ENCODE measurements around the gene RYR2. TPM values are rescaled to one million over a fixed set of nuclear protein-coding genes. Genes with fewer than 3 reads are reported as not detected.
"Not testable (repeated sequence)": the region's sequence is repeated elsewhere in the genome, so short reads cannot be mapped to it uniquely, and the experiment has no call there.

Gene RYR2
- total and polyA plus RNA-seq, 2 donors = 0.21 to 0.38 TPM

DNA sequence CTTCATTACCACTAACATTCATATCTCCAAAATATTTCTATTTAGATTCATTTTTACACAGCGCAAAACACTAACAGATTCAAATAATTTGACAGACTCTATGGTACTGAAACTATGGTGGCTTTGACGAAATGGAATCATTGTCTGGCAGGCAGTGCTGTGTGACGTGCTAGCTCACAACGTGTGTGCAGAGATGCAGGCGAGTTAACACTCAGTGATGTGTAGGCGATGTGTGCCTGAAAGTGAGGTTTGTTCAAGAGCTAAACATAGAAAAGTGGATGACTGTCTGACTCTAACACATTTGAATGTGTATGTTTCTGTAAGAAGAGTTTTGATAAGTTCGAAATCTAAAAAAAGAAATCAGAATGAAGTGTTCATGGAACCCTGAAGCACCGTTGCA lies 97.7 kb downstream of the RYR2 start:
- H3K27me3 ChIP-seq (ENCODE audit: control insufficient read depth in 2 of 2, insufficient read depth in 1 of 2, low read length in 1 of 2) = no peaks in the 10 kb centered on the region
- H3K4me1 ChIP-seq (ENCODE audit: control insufficient read depth in 2 of 2, insufficient read depth in 2 of 2, low read length in 2 of 2) = no peaks in the 10 kb centered on the region
- no peak overlapping the region for H3K27ac ChIP-seq (ENCODE audit: low read depth in 1 of 2, low read length in 1 of 2)
- WGBS = 93% methylated on average over 8 of the region's 8 CpGs
- H3K4me3 ChIP-seq (ENCODE audit: low read length in 2 of 2) = no peak overlapping the region
- no peaks in the 10 kb centered on the region for H3K9me3 ChIP-seq (ENCODE audit: control insufficient read depth in 2 of 2, insufficient read depth in 1 of 2, low read length in 1 of 2)
- no peak for DNase-seq (ENCODE audit: low read depth in 6 of 9, low spot score in 9 of 9)
- no peaks in the 10 kb centered on the region for H3K36me3 ChIP-seq (ENCODE audit: control insufficient read depth in 2 of 2, insufficient read depth in 2 of 2, low read length in 1 of 2)

DNA sequence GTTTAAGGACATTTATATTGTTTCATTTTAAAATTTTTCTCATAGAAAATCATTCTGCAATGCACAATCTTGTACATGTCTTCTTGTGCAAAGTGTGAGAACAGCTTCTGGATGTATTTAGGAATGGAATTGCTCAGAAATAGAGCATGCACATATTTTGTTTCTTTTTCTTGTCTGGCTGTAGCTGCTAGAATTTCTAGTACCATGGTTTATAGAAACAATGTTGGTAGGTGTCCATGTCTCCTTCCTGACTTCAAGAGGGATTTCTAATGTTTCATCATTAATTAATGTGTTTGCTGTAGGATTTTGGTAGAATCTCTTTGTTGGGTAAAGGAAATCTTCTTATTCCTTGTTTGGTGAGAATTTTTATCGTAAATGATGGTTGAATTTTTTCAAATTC lies 99.0 kb downstream of the RYR2 start:
- Histone ChIP-seq H3K4me1 (ENCODE audit: control insufficient read depth in 2 of 2, insufficient read depth in 2 of 2, low read length in 2 of 2) (no peaks in the 10 kb centered on the region), H3K4me3 (ENCODE audit: low read length in 2 of 2) (no peak overlapping the region), H3K36me3 (ENCODE audit: control insufficient read depth in 2 of 2, insufficient read depth in 2 of 2, low read length in 1 of 2) (no peaks in the 10 kb centered on the region), H3K27ac (ENCODE audit: low read depth in 1 of 2, low read length in 1 of 2) (no peak overlapping the region), H3K27me3 (ENCODE audit: control insufficient read depth in 2 of 2, insufficient read depth in 1 of 2, low read length in 1 of 2) (no peaks in the 10 kb centered on the region), H3K9me3 (ENCODE audit: control insufficient read depth in 2 of 2, insufficient read depth in 1 of 2, low read length in 1 of 2) (no peaks in the 10 kb centered on the region)
- no peak for DNase-seq (ENCODE audit: low read depth in 6 of 9, low spot score in 9 of 9)
- WGBS = 86% methylated on average over 1 of the region's 1 CpG

DNA sequence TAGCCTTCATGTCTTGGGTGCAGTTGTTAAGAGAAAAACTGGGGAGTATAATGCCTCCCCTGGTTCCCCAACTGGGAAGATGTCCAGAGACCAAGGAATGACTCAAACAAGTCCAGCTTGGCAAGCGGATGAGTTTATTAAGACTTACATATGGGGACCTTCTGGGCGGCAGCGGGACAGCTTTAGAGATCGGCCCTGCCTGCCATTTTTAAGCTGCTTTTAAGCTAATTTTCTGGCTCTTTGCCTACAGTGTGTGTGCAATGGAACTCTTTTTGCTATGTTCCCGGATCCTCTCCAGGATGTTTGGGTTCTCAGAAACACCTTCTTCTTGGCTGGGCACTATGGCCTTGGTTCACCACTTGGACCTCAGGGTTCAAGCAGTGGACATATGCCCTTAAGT lies 99.5 kb downstream of the RYR2 start:
- 97% methylated on average over 5 of the region's 5 CpGs for WGBS
- no peak overlapping the region for H3K27ac ChIP-seq (ENCODE audit: low read depth in 1 of 2, low read length in 1 of 2)
- DNase-seq (ENCODE audit: low read depth in 6 of 9, low spot score in 9 of 9) = no peak

DNA sequence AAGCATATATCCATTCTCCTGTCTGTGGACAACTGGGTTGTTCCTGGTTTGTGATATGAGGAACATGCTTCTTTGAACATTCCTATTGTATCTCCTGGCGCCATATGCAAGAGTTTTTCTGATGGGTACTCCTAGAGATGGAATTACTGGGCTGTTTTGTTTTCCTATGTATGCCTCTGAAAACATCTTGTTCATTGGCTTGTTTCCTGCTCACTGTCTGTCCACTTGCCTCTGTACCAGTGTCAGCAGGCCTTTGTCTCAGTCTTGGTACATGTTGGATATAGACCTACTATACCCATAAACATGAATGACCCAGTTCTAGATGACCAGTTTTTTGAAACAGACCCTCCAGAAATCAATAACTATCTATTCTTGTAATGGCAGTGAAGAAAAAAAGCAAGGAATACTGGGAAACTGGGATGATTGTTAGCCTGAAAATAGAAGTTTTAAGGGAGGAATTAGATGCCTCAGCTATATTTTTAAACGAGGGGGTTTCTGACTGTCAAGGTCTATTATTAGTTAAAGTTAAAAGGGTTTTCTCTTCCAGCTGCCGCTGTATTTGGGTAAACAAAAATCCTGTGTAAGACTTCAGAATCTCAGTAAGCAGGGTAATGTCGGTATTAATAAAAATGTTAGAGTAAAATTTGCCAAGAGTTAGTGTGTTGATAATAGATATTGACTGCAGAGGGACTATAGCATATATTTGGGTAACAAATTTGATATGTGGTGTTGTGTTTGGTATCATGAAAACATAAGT lies 103.6 kb downstream of the RYR2 start:
- H3K27me3 ChIP-seq (ENCODE audit: control insufficient read depth in 2 of 2, insufficient read depth in 1 of 2, low read length in 1 of 2) = no peaks in the 10 kb centered on the region
- no peaks in the 10 kb centered on the region for H3K9me3 ChIP-seq (ENCODE audit: control insufficient read depth in 2 of 2, insufficient read depth in 1 of 2, low read length in 1 of 2)
- no peaks in the 10 kb centered on the region for H3K36me3 ChIP-seq (ENCODE audit: control insufficient read depth in 2 of 2, insufficient read depth in 2 of 2, low read length in 1 of 2)
- DNase-seq (ENCODE audit: low read depth in 6 of 9, low spot score in 9 of 9) = no peak
- H3K4me3 ChIP-seq (ENCODE audit: low read length in 2 of 2) = no peak overlapping the region
- 88% methylated on average over 4 of the region's 4 CpGs for WGBS
- no peak overlapping the region for H3K27ac ChIP-seq (ENCODE audit: low read depth in 1 of 2, low read length in 1 of 2)
- H3K4me1 ChIP-seq (ENCODE audit: control insufficient read depth in 2 of 2, insufficient read depth in 2 of 2, low read length in 2 of 2) = no peaks in the 10 kb centered on the region

More for the DNA sequence above, 99.5 kb downstream of the RYR2 start:
- Histone ChIP-seq H3K4me3 (ENCODE audit: low read length in 2 of 2) (no peak overlapping the region), H3K4me1 (ENCODE audit: control insufficient read depth in 2 of 2, insufficient read depth in 2 of 2, low read length in 2 of 2) (no peaks in the 10 kb centered on the region), H3K36me3 (ENCODE audit: control insufficient read depth in 2 of 2, insufficient read depth in 2 of 2, low read length in 1 of 2) (no peaks in the 10 kb centered on the region), H3K9me3 (ENCODE audit: control insufficient read depth in 2 of 2, insufficient read depth in 1 of 2, low read length in 1 of 2) (no peaks in the 10 kb centered on the region), H3K27me3 (ENCODE audit: control insufficient read depth in 2 of 2, insufficient read depth in 1 of 2, low read length in 1 of 2) (no peaks in the 10 kb centered on the region)

DNA sequence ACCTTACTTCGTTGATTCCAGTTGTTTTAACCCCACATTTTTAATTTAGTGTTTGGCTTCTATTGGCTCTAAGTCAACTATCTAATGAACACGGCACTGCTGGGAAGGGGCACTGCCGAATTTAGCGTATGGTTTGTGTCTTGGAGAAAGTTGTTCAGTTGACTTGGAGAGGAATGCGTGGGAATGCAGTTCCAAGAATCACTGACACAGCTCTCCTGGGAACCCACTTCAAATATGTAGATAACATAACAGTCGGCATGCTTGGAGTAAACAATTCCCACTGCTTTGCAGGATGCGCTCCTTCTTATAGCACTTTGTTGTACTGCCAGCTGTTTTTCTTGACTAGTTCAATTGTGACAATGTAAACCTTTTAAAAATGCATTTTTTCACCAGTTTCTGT lies 104.3 kb downstream of the RYR2 start:
- Histone ChIP-seq H3K9me3 (ENCODE audit: control insufficient read depth in 2 of 2, insufficient read depth in 1 of 2, low read length in 1 of 2) (no peaks in the 10 kb centered on the region), H3K4me3 (ENCODE audit: low read length in 2 of 2) (no peak overlapping the region), H3K27ac (ENCODE audit: low read depth in 1 of 2, low read length in 1 of 2) (no peak overlapping the region), H3K4me1 (ENCODE audit: control insufficient read depth in 2 of 2, insufficient read depth in 2 of 2, low read length in 2 of 2) (no peaks in the 10 kb centered on the region), H3K36me3 (ENCODE audit: control insufficient read depth in 2 of 2, insufficient read depth in 2 of 2, low read length in 1 of 2) (no peaks in the 10 kb centered on the region), H3K27me3 (ENCODE audit: control insufficient read depth in 2 of 2, insufficient read depth in 1 of 2, low read length in 1 of 2) (no peaks in the 10 kb centered on the region)
- 72% methylated on average over 7 of the region's 7 CpGs for WGBS
- no peak for DNase-seq (ENCODE audit: low read depth in 6 of 9, low spot score in 9 of 9)

DNA sequence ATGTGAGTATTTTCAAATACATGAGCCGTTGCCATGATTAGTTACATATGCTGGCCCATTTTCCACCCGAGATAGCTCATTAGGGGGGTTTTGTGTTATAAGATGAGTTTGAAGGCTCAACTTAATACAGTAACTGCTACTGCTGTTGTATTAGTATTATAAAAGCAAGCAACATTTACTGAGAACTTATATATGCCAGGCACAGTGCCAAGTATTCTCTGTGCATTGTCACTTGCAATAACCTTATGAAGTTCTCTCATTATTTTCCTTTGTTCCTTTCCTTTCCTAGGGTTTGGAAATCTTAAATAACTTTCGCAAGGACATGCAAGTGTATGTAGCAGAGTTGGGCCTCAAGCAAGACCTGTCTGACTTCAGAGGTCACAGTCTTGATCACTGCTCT lies 107.9 kb downstream of the RYR2 start:
- no peaks in the 10 kb centered on the region for H3K4me1 ChIP-seq (ENCODE audit: control insufficient read depth in 2 of 2, insufficient read depth in 2 of 2, low read length in 2 of 2)

DNA sequence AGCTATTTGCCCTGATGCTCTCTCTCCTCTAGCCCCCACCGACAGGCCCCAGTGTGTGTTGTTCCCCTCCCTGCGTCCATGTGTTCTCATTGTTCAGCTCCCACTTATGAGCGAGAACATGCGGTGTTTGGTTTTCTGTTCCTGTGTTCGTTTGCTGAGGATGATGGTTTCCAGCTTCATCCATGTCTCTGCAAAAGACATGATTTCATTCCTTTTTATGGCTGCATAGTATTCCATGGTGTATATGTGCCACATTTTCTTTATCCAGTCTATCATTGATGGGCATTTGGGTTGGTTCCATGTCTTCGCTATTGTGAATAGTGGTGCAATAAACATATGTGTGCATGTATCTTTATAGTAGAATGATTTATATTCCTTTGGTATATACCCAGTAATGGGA lies 110.0 kb downstream of the RYR2 start:
- not testable (repeated sequence) for H3K9me3 ChIP-seq (ENCODE audit: control insufficient read depth in 2 of 2, insufficient read depth in 1 of 2, low read length in 1 of 2); H3K36me3 ChIP-seq (ENCODE audit: control insufficient read depth in 2 of 2, insufficient read depth in 2 of 2, low read length in 1 of 2); H3K4me1 ChIP-seq (ENCODE audit: control insufficient read depth in 2 of 2, insufficient read depth in 2 of 2, low read length in 2 of 2); H3K27ac ChIP-seq (ENCODE audit: low read depth in 1 of 2, low read length in 1 of 2); H3K4me3 ChIP-seq (ENCODE audit: low read length in 2 of 2); H3K27me3 ChIP-seq (ENCODE audit: control insufficient read depth in 2 of 2, insufficient read depth in 1 of 2, low read length in 1 of 2); DNase-seq (ENCODE audit: low read depth in 6 of 9, low spot score in 9 of 9)
- WGBS = 94% methylated on average over 6 of the region's 6 CpGs

More for the DNA sequence above, 107.9 kb downstream of the RYR2 start:
- WGBS = 92% methylated on average over 3 of the region's 3 CpGs
- Histone ChIP-seq H3K27ac (ENCODE audit: low read depth in 1 of 2, low read length in 1 of 2) (no peak overlapping the region), H3K9me3 (ENCODE audit: control insufficient read depth in 2 of 2, insufficient read depth in 1 of 2, low read length in 1 of 2) (no peaks in the 10 kb centered on the region), H3K4me3 (ENCODE audit: low read length in 2 of 2) (no peak overlapping the region), H3K36me3 (ENCODE audit: control insufficient read depth in 2 of 2, insufficient read depth in 2 of 2, low read length in 1 of 2) (no peaks in the 10 kb centered on the region), H3K27me3 (ENCODE audit: control insufficient read depth in 2 of 2, insufficient read depth in 1 of 2, low read length in 1 of 2) (no peaks in the 10 kb centered on the region)
- no peak for DNase-seq (ENCODE audit: low read depth in 6 of 9, low spot score in 9 of 9)

DNA sequence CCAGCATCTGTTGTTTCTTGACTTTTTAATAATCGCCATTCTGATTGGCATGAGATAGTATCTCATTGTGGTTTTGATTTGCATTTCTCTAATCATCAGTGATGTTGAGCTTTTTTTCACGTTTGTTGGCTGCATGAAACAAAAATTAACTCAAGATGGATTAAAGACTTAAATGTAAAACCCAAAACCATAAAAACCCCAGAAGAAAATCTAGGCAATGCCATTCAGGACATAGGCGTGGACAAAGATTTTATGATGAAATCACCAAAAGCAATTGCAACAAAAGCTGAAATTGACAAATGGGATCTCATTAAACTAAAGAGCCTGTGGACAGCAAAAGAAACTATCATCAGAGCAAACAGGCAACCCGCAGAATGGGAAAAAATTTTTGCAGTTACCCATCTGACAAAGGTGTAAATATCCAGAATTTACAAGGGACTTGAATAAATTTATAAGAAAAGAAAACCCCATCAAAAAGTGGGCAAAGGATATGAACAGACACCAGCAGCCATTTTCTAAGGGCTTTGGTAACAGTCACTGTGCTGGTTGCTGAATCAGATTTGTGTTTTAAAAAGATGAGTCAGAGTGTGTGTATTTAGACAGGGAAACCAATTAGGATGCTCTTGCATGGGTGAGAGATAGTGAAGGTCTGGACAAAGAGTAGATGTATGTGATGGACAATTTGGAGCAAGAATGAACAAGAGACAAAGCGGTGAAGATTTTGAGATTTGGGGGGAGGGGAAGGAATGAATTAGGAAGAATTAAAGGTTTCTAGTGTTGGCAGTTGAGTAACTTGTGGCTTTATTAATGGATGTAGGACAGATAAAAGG lies 110.7 kb downstream of the RYR2 start:
- Histone ChIP-seq H3K36me3 (ENCODE audit: control insufficient read depth in 2 of 2, insufficient read depth in 2 of 2, low read length in 1 of 2) (no peaks in the 10 kb centered on the region), H3K4me3 (ENCODE audit: low read length in 2 of 2) (no peak overlapping the region), H3K9me3 (ENCODE audit: control insufficient read depth in 2 of 2, insufficient read depth in 1 of 2, low read length in 1 of 2) (no peaks in the 10 kb centered on the region), H3K27ac (ENCODE audit: low read depth in 1 of 2, low read length in 1 of 2) (no peak overlapping the region), H3K4me1 (ENCODE audit: control insufficient read depth in 2 of 2, insufficient read depth in 2 of 2, low read length in 2 of 2) (no peaks in the 10 kb centered on the region), H3K27me3 (ENCODE audit: control insufficient read depth in 2 of 2, insufficient read depth in 1 of 2, low read length in 1 of 2) (no peaks in the 10 kb centered on the region)
- WGBS = 92% methylated on average over 5 of the region's 5 CpGs
- no peak for DNase-seq (ENCODE audit: low read depth in 6 of 9, low spot score in 9 of 9)

DNA sequence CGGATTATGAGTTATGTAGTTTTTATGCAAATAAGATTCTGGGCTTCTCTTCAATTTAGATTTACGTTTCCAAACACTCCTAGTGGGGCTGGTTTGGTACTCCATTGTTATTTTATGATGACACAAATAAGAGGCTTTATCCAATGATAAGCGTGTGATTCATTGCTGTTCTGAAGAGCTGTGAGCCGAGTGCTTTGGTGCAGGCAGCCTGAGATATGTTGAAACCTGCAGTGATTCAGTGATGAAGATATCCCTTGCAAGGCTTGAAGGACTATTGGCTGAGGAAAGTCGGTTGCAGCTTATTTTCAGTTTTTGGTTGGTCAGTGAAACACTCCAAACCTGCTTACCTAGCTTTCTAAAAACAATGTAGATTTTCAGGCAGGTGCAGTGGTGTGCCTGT lies 112.2 kb downstream of the RYR2 start:
- Histone ChIP-seq H3K9me3 (ENCODE audit: control insufficient read depth in 2 of 2, insufficient read depth in 1 of 2, low read length in 1 of 2) (no peaks in the 10 kb centered on the region), H3K4me3 (ENCODE audit: low read length in 2 of 2) (no peak overlapping the region), H3K27ac (ENCODE audit: low read depth in 1 of 2, low read length in 1 of 2) (no peak overlapping the region), H3K4me1 (ENCODE audit: control insufficient read depth in 2 of 2, insufficient read depth in 2 of 2, low read length in 2 of 2) (no peaks in the 10 kb centered on the region), H3K27me3 (ENCODE audit: control insufficient read depth in 2 of 2, insufficient read depth in 1 of 2, low read length in 1 of 2) (no peaks in the 10 kb centered on the region), H3K36me3 (ENCODE audit: control insufficient read depth in 2 of 2, insufficient read depth in 2 of 2, low read length in 1 of 2) (no peaks in the 10 kb centered on the region)
- DNase-seq (ENCODE audit: low read depth in 6 of 9, low spot score in 9 of 9) = no peak
- 84% methylated on average over 5 of the region's 5 CpGs for WGBS
